A549 (cell line): ENCODE measurements around the gene CDCA7L. TPM values are rescaled to one million over a fixed set of nuclear protein-coding genes. Genes with fewer than 3 reads are reported as not detected.

Experiments
- ATAC-seq, 2 experiments: fragments of 200-7000 bp in 1 of 2; fragments of >200 bp in 1 of 2; cut with Nextera tagmentation in 1 of 2; cut with Tn5 transposase in 1 of 2; 3 replicates each; pipeline versions ENCODE4 v1.8.0 to v1.9.1; 2018 to 2020; ENCODE audit warnings: mild to moderate bottlenecking in 1 of 2, moderate library complexity in 1 of 2
- CTCF ChIA-PET: fragments of 300-600 bp; sonication (Branson Sonifier 250); formaldehyde crosslinking; extraction: SDS; loops from one replicate; lab custom pipeline; 2021; ENCODE audit warnings: antibody characterized with exemption, inconsistent platforms; lab: Yijun Ruan, JAX
- POLR2A ChIA-PET: fragments of 350-600 bp; formaldehyde crosslinking; extraction: SDS; loops from one replicate; lab custom pipeline; 2021; ENCODE audit warnings: antibody characterized with exemption, inconsistent platforms; lab: Yijun Ruan, JAX
- DNase-seq, 2 experiments: peaks; one replicate each; pipeline versions ENCODE4 v3.0.0 to v3.0.0-alpha.2; 2011 to 2016; ENCODE audit warnings: low read depth in 1 of 2, low spot score in 1 of 2
- FAIRE-seq: peaks from 2 replicates; lab custom pipeline; 2011; peaks lifted over from hg19 to GRCh38; lab: Jason Lieb, UNC
- H3K27ac ChIP-seq, 2 experiments: fragments of >200 bp; sonication (Bioruptor Twin); formaldehyde crosslinking; 3 replicates each; pipeline ENCODE4 v1.5.1; 2016 to 2017
- H3K4me1 ChIP-seq: fragments of >200 bp; sonication (Bioruptor Twin); formaldehyde crosslinking; 3 replicates; pipeline ENCODE4 v1.6.1; 2016
- H3K4me2 ChIP-seq: fragments of >200 bp; sonication (Bioruptor Twin); formaldehyde crosslinking; 3 replicates; pipeline ENCODE4 v1.6.1; 2016
- H3K4me3 ChIP-seq: fragments of >200 bp; sonication (Bioruptor Twin); formaldehyde crosslinking; 3 replicates; pipeline ENCODE4 v1.5.1; 2016
- H3K9me3 ChIP-seq: fragments of >200 bp; sonication (Bioruptor Twin); formaldehyde crosslinking; 3 replicates; pipeline ENCODE4 v1.6.1; 2016
- ATOH8 ChIP-seq: fragments of 250-450 bp; sonication (Bioruptor Pico); IDR thresholded peaks from 2 replicates; pipeline ENCODE4 v1.5.0; 2020; ENCODE audit warnings: low read depth, mild to moderate bottlenecking, moderate library complexity
- CBX2 ChIP-seq: fragments of 200-600 bp; sonication (generic); IDR thresholded peaks from 2 replicates; pipeline ENCODE4 v1.6.1; 2016; ENCODE audit warnings: low read depth, mild to moderate bottlenecking, borderline replicate concordance
- CEBPB ChIP-seq, 2 experiments: fragments of >200 bp in 1 of 2; sonication (Bioruptor Twin) in 1 of 2; formaldehyde crosslinking in 1 of 2; IDR thresholded peaks; 2 replicates each; pipeline ENCODE4 v1.6.1; 2012 to 2016
- EHMT2 ChIP-seq: fragments of 200-600 bp; sonication (generic); IDR thresholded peaks from 2 replicates; pipeline ENCODE4 v1.6.1; 2016; ENCODE audit warnings: antibody characterized with exemption, low read depth, mild to moderate bottlenecking, moderate library complexity
- ELK1 ChIP-seq: fragments of 150-350 bp; IDR thresholded peaks from 2 replicates; pipeline ENCODE4 v1.6.1; 2014; ENCODE audit warnings: low read depth, mild to moderate bottlenecking, low read length
- FOSL2 ChIP-seq, 2 experiments: fragments of 450-650 bp in 1 of 2; fragments of >200 bp in 1 of 2; sonication (Bioruptor Twin) in 1 of 2; formaldehyde crosslinking; IDR thresholded peaks; 2 replicates each; pipeline versions ENCODE4 v1.5.0 to v1.6.1; 2016 to 2020; ENCODE audit warnings: mild to moderate bottlenecking in 1 of 2, moderate library complexity in 1 of 2
- FOXS1 ChIP-seq: fragments of 250-450 bp; sonication (Bioruptor Pico); IDR thresholded peaks from 2 replicates; pipeline ENCODE4 v1.5.0; 2020; ENCODE audit warnings: mild to moderate bottlenecking, moderate library complexity
- HDAC2 ChIP-seq: fragments of 200-600 bp; sonication (generic); IDR thresholded peaks from 2 replicates; pipeline ENCODE4 v1.6.1; 2016
- HOXA7 ChIP-seq: fragments of 250-450 bp; sonication (Bioruptor Pico); IDR thresholded peaks from 2 replicates; pipeline ENCODE4 v1.5.0; 2020; ENCODE audit warnings: mild to moderate bottlenecking, moderate library complexity
- HOXB13 ChIP-seq: fragments of 250-450 bp; sonication (Bioruptor Pico); IDR thresholded peaks from 2 replicates; pipeline ENCODE4 v1.5.0; 2020; ENCODE audit warnings: low read depth, mild to moderate bottlenecking, moderate library complexity
- HOXB5 ChIP-seq: fragments of 250-450 bp; sonication (Bioruptor Pico); IDR thresholded peaks from 2 replicates; pipeline ENCODE4 v1.5.0; 2020; ENCODE audit warnings: mild to moderate bottlenecking, moderate library complexity
- KDM1A ChIP-seq: fragments of 200-600 bp; sonication (generic); IDR thresholded peaks from 2 replicates; pipeline ENCODE4 v1.6.1; 2016; ENCODE audit warnings: low read depth, mild to moderate bottlenecking
- MAFK ChIP-seq: fragments of 450-650 bp; IDR thresholded peaks from 2 replicates; pipeline ENCODE4 v1.6.1; 2014; ENCODE audit not compliant: partially characterized antibody
- MAX ChIP-seq: IDR thresholded peaks from 2 replicates; pipeline ENCODE4 v1.6.1; 2012
- MYC ChIP-seq: IDR thresholded peaks from 2 replicates; pipeline ENCODE4 v1.6.1; 2012; ENCODE audit warnings: mild to moderate bottlenecking, inconsistent platforms, low read length, improper control_type of control experiment, borderline replicate concordance
- NFE2L2 ChIP-seq: fragments of 150-350 bp; conservative IDR thresholded peaks from 2 replicates; pipeline ENCODE4 v1.6.1; 2014; ENCODE audit warnings: low read length
- NPAS2 ChIP-seq: fragments of 250-450 bp; sonication (Bioruptor Pico); IDR thresholded peaks from 2 replicates; pipeline ENCODE4 v1.8.0; 2022; ENCODE audit warnings: mild to moderate bottlenecking, moderate library complexity, borderline replicate concordance
- RARB ChIP-seq: fragments of 250-450 bp; sonication (Bioruptor Pico); IDR thresholded peaks from 2 replicates; pipeline ENCODE4 v1.8.0; 2021; ENCODE audit warnings: mild to moderate bottlenecking, moderate library complexity
- REST ChIP-seq: fragments of 200-600 bp; sonication (generic); IDR thresholded peaks from 2 replicates; pipeline ENCODE4 v1.6.1; 2016; ENCODE audit warnings: antibody characterized with exemption, mild to moderate bottlenecking, moderate library complexity
- RNF2 ChIP-seq: fragments of 200-600 bp; sonication (generic); IDR thresholded peaks from 2 replicates; pipeline ENCODE4 v1.6.1; 2016; ENCODE audit warnings: low read depth, mild to moderate bottlenecking, antibody characterized with exemption, moderate library complexity, borderline replicate concordance
- TFCP2L1 ChIP-seq: fragments of 250-450 bp; sonication (Bioruptor Pico); IDR thresholded peaks from 2 replicates; pipeline ENCODE4 v1.5.0; 2021; ENCODE audit warnings: mild to moderate bottlenecking
- WGBS: methylation state at CpG from one replicate; pipeline ENCODE4 v1.1.6; 2017; ENCODE audit errors: missing lambda C conversion rate; 5-methylcytosine and 5-hydroxymethylcytosine counted together
- polyA plus RNA-seq, 4 experiments: library from polyadenylated mRNA; depleted of rRNA in 3 of 4; stranded (reverse); fragments of >200 nt; fragmentation: RNase III in 1 of 4; extraction: RNeasy Plus Mini Kit Qiagen cat#74134 plus additional on column Dnase treatment in 1 of 4; gene quantifications; 2 replicates in 3 of 4; 3 replicates in 1 of 4; pipeline ENCODE4 v1.2.3, GENCODE V29; 2011 to 2017

The CDCA7L gene
- polyA plus RNA-seq, 2 of the 4 experiments (the other 2 are of a cell fraction), result 20.8 to 27.8 TPM

- no peak for TF ChIP-seq REST
- TF ChIP-seq CBX2, result no peak
- TF ChIP-seq MYC, result no peak
- no peak for TF ChIP-seq FOSL2 (IDR thresholded peaks at IDR 0.05)
- no peak for TF ChIP-seq FOSL2 (CRISPR knock-in tag; IDR thresholded peaks at IDR 0.05)
- no peak for TF ChIP-seq ATOH8 (CRISPR knock-in tag)
- no peak for TF ChIP-seq NPAS2 (CRISPR knock-in tag)
Measured at GRCh38 chr7:21912305-21912704, 33.4 kb downstream of the CDCA7L start (continued).

GRCh38 chr7:21911341-21911875 lies 34.3 kb downstream of the CDCA7L start:
- FAIRE-seq (no peak), ATAC-seq (no peak), DNase-seq (no peak)
- H3K4me1 ChIP-seq, result no peaks in the 10 kb centered on the region
- H3K4me3 ChIP-seq, result no peak overlapping the region
- H3K4me2 ChIP-seq, result no peak overlapping the region
- TF ChIP-seq RARB (CRISPR knock-in tag), result no peak
- no peak for TF ChIP-seq KDM1A
- TF ChIP-seq HOXA7 (CRISPR knock-in tag), result no peak
- TF ChIP-seq REST, result no peak
- TF ChIP-seq HOXB5 (CRISPR knock-in tag), result no peak
- TF ChIP-seq MAFK, result no peak
- no peak for TF ChIP-seq TFCP2L1 (CRISPR knock-in tag)
- no peak for TF ChIP-seq MAX
- TF ChIP-seq FOXS1 (CRISPR knock-in tag), result no peak
- no peak for TF ChIP-seq NFE2L2
- TF ChIP-seq MYC, result no peak
- TF ChIP-seq RNF2, result no peak
- no peak for TF ChIP-seq CEBPB (IDR thresholded peaks at IDR 0.05)
- TF ChIP-seq EHMT2, result no peak
- no peak for TF ChIP-seq HDAC2
- TF ChIP-seq FOSL2 (IDR thresholded peaks at IDR 0.05), result no peak
- TF ChIP-seq FOSL2 (CRISPR knock-in tag; IDR thresholded peaks at IDR 0.05), result no peak
- TF ChIP-seq HOXB13 (CRISPR knock-in tag), result no peak
- no peak for TF ChIP-seq ELK1
- ChIA-PET CTCF (interaction anchor here (0.5 to 0.7 kb wide), 3 partner anchors 19 to 254 kb away, joined by 3 read pairs; no protein-coding TSS in a partner anchor), POLR2A (no interaction called here)
- no peaks in the 10 kb centered on the region for H3K9me3 ChIP-seq
- no peak overlapping the region for H3K27ac ChIP-seq
- 63% methylated on average over 8 of the region's 8 CpGs for WGBS
